ENCODE data around the gene SORL1. TPM values are rescaled to one million over a fixed set of nuclear protein-coding genes. Genes with fewer than 3 reads are reported as not detected.
A peak's percentile ranks its signal among the peaks of the same experiment; 100 is the strongest.

Gene SORL1
- total RNA-seq, 1 donor from 2014 or later = 39.0 TPM

DNA sequence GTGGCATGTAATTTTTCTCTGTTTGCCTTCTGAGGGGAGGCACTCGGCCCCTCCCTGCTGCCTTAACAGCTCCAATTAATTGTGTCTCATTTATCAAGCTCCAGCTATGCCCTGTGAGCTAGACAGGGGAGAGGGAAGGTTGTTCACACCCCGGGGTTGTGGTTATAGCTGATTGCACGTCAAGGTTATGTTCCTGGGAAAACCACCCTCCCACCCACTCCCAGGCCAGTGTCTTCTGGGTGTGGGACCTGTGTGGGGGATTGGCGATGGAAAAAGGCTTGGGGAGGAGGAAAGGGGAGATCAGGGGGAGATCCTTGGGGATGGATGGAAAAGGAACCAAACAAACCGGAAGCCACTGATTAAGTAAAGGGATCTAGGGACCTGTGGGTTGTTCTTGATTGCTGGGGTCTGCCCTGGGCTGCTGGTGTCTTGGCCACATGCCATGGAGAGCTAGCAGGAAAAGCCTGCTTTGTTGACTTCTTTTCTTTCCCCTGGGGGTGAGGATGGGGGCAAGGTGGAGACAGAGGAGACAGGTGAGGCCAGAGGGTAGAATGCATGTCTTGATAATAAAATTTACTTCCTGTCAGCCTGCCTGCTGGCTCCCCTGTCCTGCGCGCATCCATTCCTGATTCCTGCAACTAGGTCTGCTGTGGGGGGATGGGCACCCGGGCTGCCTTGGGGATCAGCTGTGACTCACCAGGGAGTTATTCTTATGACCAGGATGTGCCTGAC is 14.1 kb downstream of the SORL1 start:
- Mint-ChIP-seq H3K36me3 (peaks cover 11% of the 10 kb centered on the region), H3K9me3 (no peaks in the 10 kb centered on the region), H3K27ac (peak overlapping the region; percentile 100), H3K27me3 (no peaks in the 10 kb centered on the region), H3K4me1 (ENCODE audit: unreplicated experiment) (peaks cover 47% of the 10 kb centered on the region), H3K4me3 (peak overlapping the region; percentile 83)
- DNase-seq (ENCODE audit: extremely low spot score, unreplicated experiment) = peak; percentile 79
- TF ChIP-seq, protein P1, sequence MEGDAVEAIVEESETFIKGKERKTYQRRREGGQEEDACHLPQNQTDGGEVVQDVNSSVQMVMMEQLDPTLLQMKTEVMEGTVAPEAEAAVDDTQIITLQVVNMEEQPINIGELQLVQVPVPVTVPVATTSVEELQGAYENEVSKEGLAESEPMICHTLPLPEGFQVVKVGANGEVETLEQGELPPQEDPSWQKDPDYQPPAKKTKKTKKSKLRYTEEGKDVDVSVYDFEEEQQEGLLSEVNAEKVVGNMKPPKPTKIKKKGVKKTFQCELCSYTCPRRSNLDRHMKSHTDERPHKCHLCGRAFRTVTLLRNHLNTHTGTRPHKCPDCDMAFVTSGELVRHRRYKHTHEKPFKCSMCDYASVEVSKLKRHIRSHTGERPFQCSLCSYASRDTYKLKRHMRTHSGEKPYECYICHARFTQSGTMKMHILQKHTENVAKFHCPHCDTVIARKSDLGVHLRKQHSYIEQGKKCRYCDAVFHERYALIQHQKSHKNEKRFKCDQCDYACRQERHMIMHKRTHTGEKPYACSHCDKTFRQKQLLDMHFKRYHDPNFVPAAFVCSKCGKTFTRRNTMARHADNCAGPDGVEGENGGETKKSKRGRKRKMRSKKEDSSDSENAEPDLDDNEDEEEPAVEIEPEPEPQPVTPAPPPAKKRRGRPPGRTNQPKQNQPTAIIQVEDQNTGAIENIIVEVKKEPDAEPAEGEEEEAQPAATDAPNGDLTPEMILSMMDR (conservative IDR thresholded peaks at IDR 0.05) = no peak

DNA sequence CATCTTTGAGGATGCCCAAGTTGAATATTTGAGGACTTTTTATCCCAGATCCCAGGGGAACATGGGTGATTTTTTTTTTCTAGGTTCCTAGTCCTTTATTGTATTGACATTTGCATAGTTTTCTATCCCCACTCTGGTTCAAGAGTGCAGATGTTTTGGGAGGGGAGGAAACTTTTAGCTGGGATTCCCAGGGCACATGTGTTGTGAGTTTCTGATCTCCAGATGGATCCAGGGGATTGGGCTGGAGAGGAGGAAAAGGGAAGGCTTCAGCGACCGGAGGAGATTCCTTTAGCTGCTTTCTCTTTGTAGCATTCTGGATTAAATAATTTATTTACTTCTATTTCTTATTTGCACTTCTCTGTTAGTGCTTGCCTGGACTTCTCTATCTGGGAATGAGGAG is 15.4 kb downstream of the SORL1 start:
- H3K27ac Mint-ChIP-seq = peak overlapping the region; percentile 100

DNA sequence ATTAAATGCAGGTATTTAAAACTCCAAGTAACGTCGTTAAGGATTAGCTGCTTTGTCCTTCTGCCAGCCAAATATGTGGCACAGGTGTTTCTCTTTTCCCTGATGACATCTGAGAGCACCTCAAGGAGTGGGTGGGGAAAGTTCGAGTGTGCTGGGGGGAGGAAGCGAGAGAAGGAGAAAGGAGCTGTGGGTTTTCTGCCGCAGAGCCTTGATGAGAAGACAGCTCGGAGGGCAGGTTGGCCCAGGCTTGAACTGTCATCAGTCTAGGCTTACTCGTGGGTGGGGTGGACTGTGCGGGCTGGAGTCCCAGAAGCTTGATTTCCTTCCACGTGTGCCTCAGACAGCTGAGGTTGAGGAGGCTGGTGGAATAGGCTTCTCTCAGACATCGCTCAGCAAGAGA is 15.9 kb downstream of the SORL1 start:
- no peak for DNase-seq (ENCODE audit: extremely low spot score, unreplicated experiment)
- peaks cover 11% of the 10 kb centered on the region for H3K36me3 Mint-ChIP-seq
- no peaks in the 10 kb centered on the region for H3K27me3 Mint-ChIP-seq
- TF ChIP-seq, protein P1 (conservative IDR thresholded peaks at IDR 0.05) = no peak
- H3K4me3 Mint-ChIP-seq = peak overlapping the region; percentile 61
- peaks cover 36% of the 10 kb centered on the region for H3K4me1 Mint-ChIP-seq (ENCODE audit: unreplicated experiment)
- peak overlapping the region; percentile 100 for H3K27ac Mint-ChIP-seq
- no peaks in the 10 kb centered on the region for H3K9me3 Mint-ChIP-seq

More for the DNA sequence above, 15.4 kb downstream of the SORL1 start:
- H3K4me1 Mint-ChIP-seq (ENCODE audit: unreplicated experiment) = peaks cover 36% of the 10 kb centered on the region
- TF ChIP-seq, protein P1 (conservative IDR thresholded peaks at IDR 0.05) = no peak
- DNase-seq (ENCODE audit: extremely low spot score, unreplicated experiment) = no peak
- peaks cover 11% of the 10 kb centered on the region for H3K36me3 Mint-ChIP-seq
- no peaks in the 10 kb centered on the region for H3K9me3 Mint-ChIP-seq
- no peaks in the 10 kb centered on the region for H3K27me3 Mint-ChIP-seq
- peak overlapping the region; percentile 61 for H3K4me3 Mint-ChIP-seq

DNA sequence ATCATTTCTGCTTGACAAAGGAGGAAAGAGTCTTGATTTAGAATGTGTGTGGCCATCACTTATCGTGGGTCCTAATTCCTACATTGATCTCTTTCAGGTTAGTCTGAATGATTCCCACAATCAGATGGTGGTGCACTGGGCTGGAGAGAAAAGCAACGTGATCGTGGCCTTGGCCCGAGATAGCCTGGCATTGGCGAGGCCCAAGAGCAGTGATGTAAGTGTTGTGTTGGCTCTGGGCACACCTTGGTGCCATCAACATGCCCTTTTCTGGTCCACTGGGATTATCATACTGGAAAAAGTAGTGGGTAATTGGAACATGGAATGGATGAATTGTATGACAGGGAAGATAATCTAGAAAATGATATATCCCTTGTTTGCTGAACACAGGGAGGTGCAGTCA is 17.8 kb downstream of the SORL1 start:
- no peak for DNase-seq (ENCODE audit: extremely low spot score, unreplicated experiment)
- Mint-ChIP-seq H3K36me3 (peaks cover 16% of the 10 kb centered on the region), H3K27me3 (no peaks in the 10 kb centered on the region), H3K4me3 (no peak overlapping the region), H3K27ac (peak overlapping the region; percentile 24), H3K4me1 (ENCODE audit: unreplicated experiment) (peaks cover 29% of the 10 kb centered on the region), H3K9me3 (no peaks in the 10 kb centered on the region)
- TF ChIP-seq, protein P1 (conservative IDR thresholded peaks at IDR 0.05) = no peak

DNA sequence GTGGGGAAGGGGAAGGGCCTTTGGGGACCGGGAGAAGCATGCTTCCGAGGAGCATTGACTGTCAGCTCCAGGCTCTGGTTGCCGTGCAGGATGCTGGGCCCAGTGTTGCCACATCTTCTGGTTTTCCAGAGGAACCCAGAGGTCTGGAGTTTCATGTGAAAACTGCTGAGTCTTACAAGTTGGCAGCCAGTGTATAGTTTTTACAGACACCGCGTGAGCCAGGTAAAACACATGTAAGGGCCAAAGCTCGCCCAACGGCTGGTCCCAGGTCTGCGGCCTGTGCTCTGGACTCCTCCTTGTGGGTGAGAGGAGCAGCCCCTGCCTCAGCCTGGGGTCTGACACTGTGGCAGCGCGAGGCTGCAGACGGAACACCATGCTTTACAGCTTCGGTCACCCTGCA is 19.1 kb downstream of the SORL1 start:
- no peak overlapping the region for H3K27ac Mint-ChIP-seq
- H3K36me3 Mint-ChIP-seq = peaks cover 16% of the 10 kb centered on the region
- H3K27me3 Mint-ChIP-seq = no peaks in the 10 kb centered on the region

More for the DNA sequence above, 19.1 kb downstream of the SORL1 start:
- H3K4me1 Mint-ChIP-seq (ENCODE audit: unreplicated experiment) = peaks cover 21% of the 10 kb centered on the region
- no peak overlapping the region for H3K4me3 Mint-ChIP-seq
- TF ChIP-seq, protein P1 (conservative IDR thresholded peaks at IDR 0.05) = no peak
- no peaks in the 10 kb centered on the region for H3K9me3 Mint-ChIP-seq
- DNase-seq (ENCODE audit: extremely low spot score, unreplicated experiment) = no peak
